ENCODE results near the gene TUBB2A. TPM values are rescaled to one million over a fixed set of nuclear protein-coding genes. Genes with fewer than 3 reads are reported as not detected.
"Not testable (repeated sequence)": the region's sequence is repeated elsewhere in the genome, so short reads cannot be mapped to it uniquely, and the experiment has no call there.

Gene TUBB2A
- total RNA-seq, 1 donor from 2014 or later, result 260 TPM

DNA sequence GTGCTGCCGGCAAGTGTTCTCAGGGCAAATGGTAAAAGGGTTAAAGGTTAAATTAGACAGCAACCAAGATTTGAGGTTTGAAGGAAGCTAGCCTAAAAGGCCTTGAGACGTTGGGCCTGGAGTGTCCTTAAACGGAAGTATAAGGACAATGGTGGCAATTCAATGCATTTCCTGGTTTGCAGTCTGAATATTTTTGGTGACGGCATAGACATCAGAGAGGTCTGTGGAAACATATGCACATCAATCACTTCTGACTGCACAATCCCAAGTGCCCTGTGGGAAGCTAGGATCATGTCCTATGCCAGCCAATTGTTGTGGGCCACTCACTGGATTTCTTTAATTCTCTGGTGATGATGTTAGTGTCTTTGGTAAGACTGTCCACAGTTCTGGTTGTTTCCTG, 25.7 kb upstream of the TUBB2A start:
- DNase-seq (ENCODE audit: extremely low read depth, low read depth, low spot score), result no peak

GRCh38 chr6:3181105-3181504, 23.8 kb upstream of the TUBB2A start:
- no peak for DNase-seq (ENCODE audit: extremely low read depth, low read depth, low spot score)

DNA sequence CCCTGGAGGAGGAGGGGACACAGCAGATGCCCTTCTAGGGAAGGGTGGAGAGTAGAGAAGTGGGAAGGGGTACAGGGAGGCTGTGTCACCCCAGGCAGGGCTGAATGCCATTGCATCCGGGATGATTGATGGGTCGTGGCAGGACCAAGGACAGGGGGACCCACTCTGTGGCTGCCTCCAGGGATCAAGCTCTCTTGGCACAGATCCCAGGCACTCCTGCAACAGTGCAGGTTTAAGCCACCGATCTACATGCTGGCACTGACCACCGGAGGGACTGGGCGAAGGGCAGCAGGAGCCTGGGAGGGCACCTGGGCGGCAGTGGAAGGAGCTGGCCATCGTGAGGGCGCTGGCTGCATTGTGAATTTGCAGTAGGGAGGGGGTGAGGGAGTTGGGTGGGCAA, 22.6 kb upstream of the TUBB2A start:
- DNase-seq (ENCODE audit: extremely low read depth, low read depth, low spot score), result not testable (repeated sequence)

DNA sequence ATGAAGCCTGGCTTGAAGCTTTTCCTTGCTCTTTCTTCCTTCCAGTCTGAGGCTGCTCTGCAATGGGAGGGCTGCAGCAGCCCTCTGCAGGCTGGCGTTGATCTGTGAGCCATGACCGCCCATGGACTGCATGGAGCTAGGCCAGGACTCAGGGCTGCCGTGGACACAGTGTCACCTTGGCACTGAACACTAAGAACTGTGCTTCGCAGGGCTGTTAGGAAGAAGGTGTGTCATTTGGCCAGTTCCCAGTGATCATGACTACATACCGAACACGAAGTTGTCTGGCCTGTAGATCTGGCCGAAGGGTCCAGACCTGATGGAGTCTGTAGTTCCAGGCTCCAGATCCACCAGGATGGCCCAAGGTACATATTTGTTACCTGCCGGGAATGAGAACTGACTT, 21.3 kb upstream of the TUBB2A start:
- DNase-seq (ENCODE audit: extremely low read depth, low read depth, low spot score), result not testable (repeated sequence)

GRCh38 chr6:3176562-3177355, 19.4 kb upstream of the TUBB2A start:
- DNase-seq (ENCODE audit: extremely low read depth, low read depth, low spot score), result no peak

DNA sequence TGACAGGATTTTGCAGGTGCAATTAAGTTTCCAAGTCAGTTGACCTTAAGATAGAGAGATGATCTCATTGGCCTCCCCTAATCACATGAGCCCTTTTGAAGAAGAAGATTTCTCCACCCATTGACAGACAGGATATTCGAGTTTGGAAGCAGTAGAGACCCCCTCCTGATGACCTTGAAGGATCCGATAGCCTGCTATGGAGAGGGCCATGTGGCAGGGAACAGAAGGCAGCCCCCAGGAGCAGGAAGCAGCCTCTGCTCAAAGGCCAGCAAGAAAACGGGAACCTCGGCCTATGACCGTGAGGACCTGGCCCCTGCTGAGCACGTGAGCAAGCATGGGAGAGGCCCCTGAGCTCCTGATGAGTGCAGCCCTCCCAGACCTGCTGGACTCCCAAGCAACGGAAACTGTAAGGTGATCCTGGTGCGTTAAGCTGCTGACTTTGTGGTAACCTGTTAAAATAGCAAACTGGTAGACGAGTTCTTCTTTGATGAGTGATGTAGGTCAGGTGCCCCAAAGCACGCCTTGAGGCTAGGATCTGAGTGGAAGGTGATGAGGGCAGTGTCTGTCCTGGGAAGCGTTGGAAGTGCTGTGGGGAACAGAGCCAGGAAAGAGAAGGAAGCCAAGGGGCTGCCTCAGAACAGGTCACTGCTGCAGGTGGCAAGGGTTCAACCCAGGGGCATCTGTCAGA, 18.5 kb upstream of the TUBB2A start:
- no peak for DNase-seq (ENCODE audit: extremely low read depth, low read depth, low spot score)

DNA sequence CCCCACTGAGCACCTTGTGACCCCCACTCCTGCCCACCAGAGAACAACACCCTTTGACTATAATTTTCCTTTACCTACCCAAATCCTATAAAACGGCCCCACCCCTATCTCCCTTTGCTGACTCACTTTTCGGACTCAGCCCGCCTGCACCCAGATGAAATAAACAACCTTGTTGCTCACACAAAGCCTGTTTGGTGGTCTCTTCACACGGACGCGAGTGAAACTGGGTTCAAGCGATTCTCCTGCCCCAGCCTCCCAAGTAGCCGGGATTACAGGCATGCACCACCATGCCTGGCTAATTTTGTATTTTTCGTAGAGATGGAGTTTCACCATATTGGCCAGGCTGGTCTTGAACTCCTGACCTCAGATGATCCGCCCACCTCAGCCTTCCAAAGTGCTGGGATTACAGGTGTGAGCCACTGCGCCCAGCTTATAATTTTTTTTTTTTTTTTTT, 16.3 kb upstream of the TUBB2A start:
- DNase-seq (ENCODE audit: extremely low read depth, low read depth, low spot score), result not testable (repeated sequence)

GRCh38 chr6:3172789-3173188, 15.4 kb upstream of the TUBB2A start:
- not testable (repeated sequence) for DNase-seq (ENCODE audit: extremely low read depth, low read depth, low spot score)

GRCh38 chr6:3171313-3172175, 14.2 kb upstream of the TUBB2A start:
- DNase-seq (ENCODE audit: extremely low read depth, low read depth, low spot score), result not testable (repeated sequence)

- DNase-seq (ENCODE audit: extremely low read depth, low read depth, low spot score), result not testable (repeated sequence)
These were observed 13.3 kb upstream of the TUBB2A start for GRCh38 chr6:3170676-3171075.

- DNase-seq (ENCODE audit: extremely low read depth, low read depth, low spot score), result not testable (repeated sequence)
These were observed 10.7 kb upstream of the TUBB2A start for GRCh38 chr6:3168046-3168445.

DNA sequence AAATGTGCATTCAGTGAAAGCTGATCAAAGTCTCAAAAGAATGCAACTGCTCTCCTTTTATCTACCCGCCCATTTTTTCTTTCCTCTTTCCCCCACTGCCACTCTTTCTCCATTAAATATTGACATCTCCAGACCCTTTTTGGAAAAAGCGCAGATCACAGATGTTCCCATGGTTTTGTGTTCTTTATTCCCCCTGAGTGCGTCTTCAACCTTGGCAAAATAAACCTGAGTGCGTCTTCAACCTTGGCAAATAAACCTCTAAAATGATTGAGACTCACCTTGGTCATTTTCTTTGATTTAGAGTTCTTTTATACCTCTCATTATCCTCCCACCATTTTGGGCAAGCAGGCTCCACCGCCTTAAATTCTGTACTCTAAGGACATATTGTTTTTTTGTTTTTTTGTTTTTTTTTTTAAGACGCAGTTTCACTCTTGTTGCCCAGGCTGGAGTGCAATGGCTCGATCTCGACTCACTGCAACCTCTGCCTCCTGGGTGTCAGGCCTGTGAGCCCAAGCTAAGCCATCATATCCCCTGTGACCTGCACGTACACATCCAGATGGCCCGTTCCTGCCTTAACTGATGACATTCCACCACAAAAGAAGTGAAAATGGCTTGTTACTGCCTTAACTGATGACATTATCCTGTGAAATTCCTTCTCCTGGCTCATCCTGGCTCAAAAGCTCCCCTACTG, 9.3 kb upstream of the TUBB2A start:
- not testable (repeated sequence) for DNase-seq (ENCODE audit: extremely low read depth, low read depth, low spot score)

DNA sequence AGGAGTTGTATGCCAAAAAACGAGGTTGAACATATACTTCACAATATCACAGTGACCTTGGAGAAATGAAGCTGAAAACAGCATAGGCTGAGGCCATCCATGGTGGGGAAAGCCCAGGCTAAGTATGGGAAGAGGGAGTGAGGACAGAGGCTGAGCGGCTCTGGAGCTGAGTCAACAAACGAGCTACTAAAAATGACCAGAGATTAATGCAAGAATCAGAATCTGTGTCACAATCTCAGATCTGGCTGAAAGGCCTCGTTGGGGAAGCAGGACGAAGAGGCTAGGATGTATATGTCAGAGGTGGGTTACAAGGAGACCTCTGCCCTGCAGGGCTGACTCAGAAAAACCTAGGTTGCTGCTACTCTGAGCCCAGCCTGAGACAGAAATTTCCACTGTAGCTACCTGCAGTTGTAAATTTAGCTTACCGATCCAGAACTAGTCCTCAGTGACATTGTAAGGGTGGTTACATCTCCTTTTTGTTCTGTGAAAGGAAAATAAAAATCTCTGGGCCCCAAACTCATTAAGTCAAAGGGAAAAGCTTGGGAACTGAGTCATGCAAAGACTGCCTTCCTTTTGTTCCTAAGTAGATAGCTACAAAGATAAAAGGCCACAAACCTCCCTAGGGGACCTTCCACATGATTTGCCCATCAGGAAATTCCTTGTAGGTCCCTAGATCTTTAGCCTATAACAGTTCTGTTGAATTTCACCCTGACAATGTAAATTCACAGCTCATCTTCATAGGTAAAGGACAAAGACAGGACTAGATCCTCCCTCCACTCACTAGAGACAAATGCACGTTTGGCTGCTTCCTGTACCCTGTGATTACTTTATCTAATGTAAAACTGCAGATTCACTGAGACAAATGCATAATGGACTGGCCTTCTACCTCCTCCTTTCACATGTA, 8.5 kb upstream of the TUBB2A start:
- peak; percentile 47 for DNase-seq (ENCODE audit: extremely low read depth, low read depth, low spot score)

- no peak for DNase-seq (ENCODE audit: extremely low read depth, low read depth, low spot score)
These were observed 7.0 kb upstream of the TUBB2A start for GRCh38 chr6:3164388-3164787.

GRCh38 chr6:3163248-3163594, 5.9 kb upstream of the TUBB2A start:
- no peak for DNase-seq (ENCODE audit: extremely low read depth, low read depth, low spot score)

- no peak for DNase-seq (ENCODE audit: extremely low read depth, low read depth, low spot score)
These were observed 5.4 kb upstream of the TUBB2A start for GRCh38 chr6:3162565-3163247.

- DNase-seq (ENCODE audit: extremely low read depth, low read depth, low spot score), result no peak
These were observed 4.7 kb upstream of the TUBB2A start for GRCh38 chr6:3162067-3162497.

- no peak for DNase-seq (ENCODE audit: extremely low read depth, low read depth, low spot score)
These were observed 2.7 kb upstream of the TUBB2A start for GRCh38 chr6:3159805-3160781.
